Subcutaneous adipose tissue (tissue), 4 donors: ENCODE measurements around the gene RANGAP1. TPM values are rescaled to one million over a fixed set of nuclear protein-coding genes. Genes with fewer than 3 reads are reported as not detected.

Experiments
- total RNA-seq, 4 donors: library from RNA; depleted of rRNA; stranded (reverse); fragments of >200 nt; gene quantifications; one replicate each; pipeline ENCODE4 v1.1.0, GENCODE V29; 2016
- TF ChIP-seq, protein P1 (sequence below): fragments of 450-650 bp; IDR thresholded peaks from one replicate; pipeline ENCODE4 v1.5.1; 2016; ENCODE audit warnings: low read depth, mild to moderate bottlenecking, control low read depth, antibody characterized with exemption, moderate library complexity

Gene RANGAP1
- total RNA-seq, 4 donors from 2014 or later: 21.0 to 32.8 (median 28.4) TPM

DNA sequence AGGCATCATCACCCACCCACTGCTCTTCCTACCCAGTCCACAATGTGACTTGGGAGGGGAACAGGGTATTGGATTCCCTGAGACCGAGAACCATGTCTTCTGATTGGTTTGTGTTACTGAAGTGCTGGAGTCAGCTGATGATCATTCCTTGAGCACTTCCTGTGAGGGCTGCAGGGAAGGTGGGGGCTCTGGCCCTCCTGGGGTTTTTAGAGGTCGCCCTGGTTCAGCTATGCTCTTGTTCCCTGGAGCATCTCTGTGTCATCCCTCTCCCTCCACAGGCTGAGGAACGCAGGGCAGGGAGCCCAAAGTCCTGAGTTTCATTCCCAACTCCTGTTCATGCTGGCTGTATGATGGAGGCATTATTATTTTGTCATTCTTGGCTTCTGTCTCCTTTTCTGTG lies 22.1 kb upstream of the RANGAP1 start:
- TF ChIP-seq, protein P1, sequence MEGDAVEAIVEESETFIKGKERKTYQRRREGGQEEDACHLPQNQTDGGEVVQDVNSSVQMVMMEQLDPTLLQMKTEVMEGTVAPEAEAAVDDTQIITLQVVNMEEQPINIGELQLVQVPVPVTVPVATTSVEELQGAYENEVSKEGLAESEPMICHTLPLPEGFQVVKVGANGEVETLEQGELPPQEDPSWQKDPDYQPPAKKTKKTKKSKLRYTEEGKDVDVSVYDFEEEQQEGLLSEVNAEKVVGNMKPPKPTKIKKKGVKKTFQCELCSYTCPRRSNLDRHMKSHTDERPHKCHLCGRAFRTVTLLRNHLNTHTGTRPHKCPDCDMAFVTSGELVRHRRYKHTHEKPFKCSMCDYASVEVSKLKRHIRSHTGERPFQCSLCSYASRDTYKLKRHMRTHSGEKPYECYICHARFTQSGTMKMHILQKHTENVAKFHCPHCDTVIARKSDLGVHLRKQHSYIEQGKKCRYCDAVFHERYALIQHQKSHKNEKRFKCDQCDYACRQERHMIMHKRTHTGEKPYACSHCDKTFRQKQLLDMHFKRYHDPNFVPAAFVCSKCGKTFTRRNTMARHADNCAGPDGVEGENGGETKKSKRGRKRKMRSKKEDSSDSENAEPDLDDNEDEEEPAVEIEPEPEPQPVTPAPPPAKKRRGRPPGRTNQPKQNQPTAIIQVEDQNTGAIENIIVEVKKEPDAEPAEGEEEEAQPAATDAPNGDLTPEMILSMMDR: no peak

DNA sequence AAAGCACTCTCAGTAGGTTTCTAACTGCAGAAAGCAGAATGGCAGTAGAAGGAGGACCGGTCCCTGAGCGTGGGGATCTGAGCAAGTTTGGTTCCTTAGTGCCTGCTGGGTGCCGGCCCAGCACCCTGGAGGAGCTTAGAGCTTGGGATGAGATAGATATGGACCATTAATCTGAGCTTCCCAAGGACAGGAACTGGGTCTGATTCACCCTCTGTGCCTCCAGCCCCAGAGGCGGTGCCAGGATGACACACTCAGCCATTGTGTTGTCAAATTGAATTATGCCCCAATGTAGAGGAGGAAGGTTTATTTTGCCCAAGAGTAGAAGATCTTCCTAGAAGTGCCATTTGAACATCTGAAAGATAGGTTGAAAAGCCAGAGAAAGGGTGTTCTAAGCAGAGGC lies 19.7 kb upstream of the RANGAP1 start:
- TF ChIP-seq, protein P1: no peak

DNA sequence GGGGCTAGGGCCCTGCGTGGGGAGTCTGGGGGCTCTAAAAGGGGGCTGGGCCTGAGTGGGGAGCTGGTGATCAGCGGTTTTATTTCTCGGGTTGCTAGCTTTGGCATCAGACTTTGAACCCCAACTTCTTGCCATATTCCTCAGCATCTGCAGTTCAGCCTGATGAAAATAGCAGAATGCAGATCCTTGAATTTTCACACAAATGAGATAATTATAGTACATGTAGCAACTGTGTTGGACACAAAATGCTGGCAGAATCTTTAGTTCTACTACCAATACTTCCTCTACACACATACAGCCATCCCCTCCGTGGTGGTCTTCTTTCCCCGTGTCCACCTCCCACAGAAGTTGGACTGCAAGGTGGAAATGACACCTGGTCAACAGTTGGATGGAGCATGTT lies 16.8 kb upstream of the RANGAP1 start:
- TF ChIP-seq, protein P1: no peak

DNA sequence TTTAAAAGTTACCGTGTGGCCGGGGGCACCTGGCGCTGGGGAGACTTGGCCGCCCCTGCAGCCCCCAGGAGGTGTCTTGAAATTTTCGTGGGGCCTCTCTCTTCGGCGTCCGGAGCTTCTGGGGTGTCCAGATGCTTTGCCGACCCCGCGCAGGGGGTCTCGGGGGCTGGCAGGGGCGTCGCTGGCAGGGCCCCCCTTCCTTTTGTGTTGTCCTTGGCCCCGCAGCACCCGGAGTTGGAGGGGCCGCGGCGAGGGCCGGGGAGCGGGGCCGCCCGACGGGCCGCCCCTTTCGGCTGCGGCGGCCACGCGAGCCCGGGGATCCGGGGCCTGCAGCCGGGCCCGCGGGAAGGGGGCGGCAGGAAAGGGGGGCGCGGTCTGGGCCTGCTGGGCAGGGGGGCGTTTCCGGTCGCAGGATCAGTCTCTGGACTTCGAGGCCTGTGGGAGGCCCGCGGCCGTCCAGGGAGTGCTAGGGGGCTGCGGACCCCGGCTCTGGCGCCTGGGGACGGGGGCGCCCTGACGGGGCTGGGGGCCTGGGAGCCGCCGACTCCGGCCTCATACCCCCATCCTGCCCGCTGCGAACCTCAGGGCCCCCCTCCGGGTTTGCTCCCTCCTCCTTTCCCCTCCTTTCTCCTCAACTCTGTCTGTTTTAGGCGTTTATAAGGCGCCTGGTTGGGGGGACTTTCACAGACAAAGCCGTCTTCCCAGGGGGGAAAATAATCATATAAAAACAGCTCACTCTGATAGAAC lies 16.2 kb upstream of the RANGAP1 start:
- TF ChIP-seq, protein P1: no peak

DNA sequence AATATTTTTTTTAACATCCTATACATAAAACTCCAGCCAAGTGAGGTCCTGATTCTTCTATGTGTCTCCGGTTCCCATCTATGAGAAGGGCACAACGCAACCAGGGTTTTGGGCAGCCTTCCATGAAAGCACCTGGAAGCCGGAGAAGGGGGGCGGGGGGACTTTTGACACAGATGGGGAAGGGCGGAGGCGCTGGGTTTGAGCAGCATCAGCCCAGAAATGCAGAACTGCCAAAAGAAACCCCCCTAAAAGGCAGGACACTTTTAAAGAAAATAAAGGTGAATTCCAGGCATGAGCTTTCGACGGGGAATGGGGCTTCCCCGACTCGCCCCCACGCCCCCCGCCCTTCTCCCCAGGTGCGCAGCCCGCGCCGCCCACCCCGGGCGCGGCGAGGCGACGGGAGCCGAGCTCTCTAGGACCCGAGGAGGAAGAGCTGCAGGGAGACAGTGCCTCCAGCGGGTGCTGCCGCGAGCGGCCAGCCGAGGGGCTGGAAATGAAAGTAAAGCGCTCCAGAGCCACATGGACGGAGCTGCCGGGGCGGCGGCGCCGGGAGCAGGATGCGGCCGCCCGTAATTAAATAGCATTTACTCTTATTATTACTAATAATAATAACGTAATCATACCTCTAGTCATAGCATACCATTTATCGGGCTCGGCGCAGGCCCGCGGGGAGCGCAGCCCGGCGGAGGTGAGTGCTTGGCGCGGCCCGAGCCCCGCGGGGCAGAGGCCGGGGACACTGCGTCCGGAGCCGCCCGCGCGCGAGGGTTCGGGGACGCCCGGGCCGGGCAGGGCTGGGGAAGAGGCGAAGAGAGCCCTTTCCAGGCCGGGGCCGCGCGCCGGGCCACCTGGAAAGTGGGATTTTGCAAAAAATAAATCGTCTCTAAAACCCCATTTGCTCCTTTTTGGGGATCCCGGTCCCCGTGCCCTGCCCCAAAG lies 15.4 kb upstream of the RANGAP1 start, which contains the start of gene ZC3H7B:
TSS of gene ZC3H7B (plus strand) at position 441 of the 936 bp plus-strand sequence. CDS start 19,136 bp downstream, outside the sequence.
- TF ChIP-seq, protein P1: no peak

DNA sequence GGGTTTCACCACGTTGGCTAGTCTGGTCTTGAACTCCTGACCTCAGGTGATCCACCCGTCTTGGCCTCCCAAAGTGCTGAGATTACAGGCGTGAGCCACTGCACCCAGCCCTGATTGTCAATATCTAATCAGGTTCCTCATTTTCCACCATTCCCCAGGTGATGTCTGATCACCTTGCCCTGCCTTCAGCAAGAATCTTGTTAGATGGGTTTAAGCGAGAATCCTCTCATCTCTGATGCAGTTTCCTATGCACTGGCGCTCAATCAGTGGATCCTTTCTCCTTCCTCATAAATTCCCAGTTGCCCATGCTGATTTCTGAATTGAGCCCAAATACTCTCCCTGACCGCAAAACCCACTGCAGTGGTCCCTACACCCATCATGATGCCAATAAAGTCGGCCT lies 14.7 kb upstream of the RANGAP1 start:
- TF ChIP-seq, protein P1: no peak
